Mesenchymal stem cell (in vitro differentiated cells and primary cell): Measurements from ENCODE around the gene LRRC72.
"Not testable (repeated sequence)": the region's sequence is repeated elsewhere in the genome, so short reads cannot be mapped to it uniquely, and the experiment has no call there.

Experiments
- DNase-seq: peaks from one replicate; pipeline ENCODE4 v3.0.0-alpha.2; 2013
- H2AFZ ChIP-seq: one replicate; pipeline ENCODE4 v1.6.1; 2013; ENCODE audit warnings: low read depth, mild to moderate bottlenecking, control low read depth, inconsistent platforms, low read length, moderate library complexity
- H2AK5ac ChIP-seq: 2 replicates; pipeline ENCODE4 v1.6.1; 2013; ENCODE audit warnings: low read length, moderate library complexity, mild to moderate bottlenecking, inconsistent platforms; ENCODE audit not compliant: severe bottlenecking
- H2BK120ac ChIP-seq: one replicate; pipeline ENCODE4 v1.6.1; 2013; ENCODE audit warnings: low read depth, mild to moderate bottlenecking, inconsistent platforms, low read length, moderate library complexity
- H2BK12ac ChIP-seq, 2 experiments: one replicate each; pipeline ENCODE4 v1.6.1; 2013; ENCODE audit warnings: inconsistent platforms in 2 of 2, low read length in 2 of 2, mild to moderate bottlenecking in 2 of 2, moderate library complexity in 2 of 2, control low read depth in 1 of 2
- H2BK15ac ChIP-seq: one replicate; pipeline ENCODE4 v1.6.1; 2013; ENCODE audit warnings: mild to moderate bottlenecking, low read depth, inconsistent platforms; ENCODE audit not compliant: poor library complexity, severe bottlenecking
- H2BK5ac ChIP-seq: 2 replicates; pipeline ENCODE4 v1.6.1; 2013; ENCODE audit warnings: low read depth, mild to moderate bottlenecking, low read length, control low read depth, inconsistent platforms; ENCODE audit not compliant: poor library complexity, severe bottlenecking
- H3K14ac ChIP-seq, 2 experiments: one replicate each; pipeline ENCODE4 v1.6.1; 2013; ENCODE audit warnings: inconsistent platforms in 2 of 2, low read length in 2 of 2, control low read depth in 1 of 2, mild to moderate bottlenecking in 1 of 2, moderate library complexity in 1 of 2
- H3K18ac ChIP-seq, 2 experiments: one replicate each; pipeline ENCODE4 v1.6.1; 2013; ENCODE audit warnings: inconsistent platforms in 2 of 2, low read length in 2 of 2, control low read depth in 1 of 2, low read depth in 1 of 2, mild to moderate bottlenecking in 1 of 2
- H3K23ac ChIP-seq, 2 experiments: one replicate each; pipeline ENCODE4 v1.6.1; 2013; ENCODE audit warnings: inconsistent platforms in 2 of 2, low read length in 2 of 2, mild to moderate bottlenecking in 2 of 2, moderate library complexity in 2 of 2, control low read depth in 1 of 2
- H3K27ac ChIP-seq: 2 replicates; pipeline ENCODE4 v1.5.1; 2013; ENCODE audit warnings: mild to moderate bottlenecking, moderate library complexity, low read length, control low read depth, inconsistent platforms; ENCODE audit not compliant: poor library complexity, severe bottlenecking
- H3K27me3 ChIP-seq, 2 experiments: 2 replicates each; pipeline versions ENCODE4 v1.6.1 to v1.7.0; 2013; ENCODE audit warnings: low read length in 2 of 2, mild to moderate bottlenecking in 2 of 2, moderate library complexity in 2 of 2, control low read depth in 1 of 2, inconsistent platforms in 1 of 2; ENCODE audit not compliant: control insufficient read depth in 1 of 2, insufficient read depth in 1 of 2
- H3K36me3 ChIP-seq, 2 experiments: 2 replicates each; pipeline versions ENCODE4 v1.6.1 to v1.7.0; 2013; ENCODE audit warnings: low read length in 2 of 2, control low read depth in 1 of 2, inconsistent platforms in 1 of 2, low read depth in 1 of 2, mild to moderate bottlenecking in 1 of 2; ENCODE audit not compliant: insufficient read depth in 2 of 2, control insufficient read depth in 1 of 2
- H3K4ac ChIP-seq, 2 experiments: one replicate each; pipeline ENCODE4 v1.6.1; 2013; ENCODE audit warnings: inconsistent platforms in 2 of 2, low read length in 2 of 2, mild to moderate bottlenecking in 2 of 2, moderate library complexity in 2 of 2, control low read depth in 1 of 2, low read depth in 1 of 2
- H3K4me1 ChIP-seq: 2 replicates; pipeline ENCODE4 v1.6.1; 2013; ENCODE audit warnings: low read depth, low read length, control low read depth; ENCODE audit not compliant: control insufficient read depth, insufficient read depth
- H3K4me2 ChIP-seq: 2 replicates; pipeline ENCODE4 v1.6.1; 2013; ENCODE audit warnings: low read length, mild to moderate bottlenecking, inconsistent platforms; ENCODE audit not compliant: poor library complexity, severe bottlenecking
- H3K4me3 ChIP-seq, 2 experiments: 2 replicates each; pipeline versions ENCODE4 v1.5.1 to v1.7.0; 2013; ENCODE audit warnings: low read length in 2 of 2, mild to moderate bottlenecking in 2 of 2, control low read depth in 1 of 2, low read depth in 1 of 2; ENCODE audit not compliant: insufficient read depth in 1 of 2
- H3K79me1 ChIP-seq: replicated peaks from 2 replicates; pipeline ENCODE4 v1.6.1; 2013; ENCODE audit warnings: mild to moderate bottlenecking, control low read depth, low read length, inconsistent platforms; ENCODE audit not compliant: poor library complexity, severe bottlenecking
- H3K9ac ChIP-seq: 2 replicates; pipeline ENCODE4 v1.7.0; 2013; ENCODE audit warnings: mild to moderate bottlenecking, low read length, moderate library complexity
- H3K9me3 ChIP-seq: 2 replicates; pipeline ENCODE4 v1.7.0; 2013; ENCODE audit warnings: mild to moderate bottlenecking, low read length; ENCODE audit not compliant: control insufficient read depth
- H4K8ac ChIP-seq: one replicate; pipeline ENCODE4 v1.6.1; 2013; ENCODE audit warnings: inconsistent platforms, mild to moderate bottlenecking, low read length, moderate library complexity
- H4K91ac ChIP-seq: one replicate; pipeline ENCODE4 v1.6.1; 2013; ENCODE audit warnings: mild to moderate bottlenecking, low read length, inconsistent platforms
- WGBS: methylation state at CpG from one replicate; pipeline ENCODE4 v1.1.7; 2013; ENCODE audit warnings: mixed read lengths; 5-methylcytosine and 5-hydroxymethylcytosine counted together

The LRRC72 gene

DNA sequence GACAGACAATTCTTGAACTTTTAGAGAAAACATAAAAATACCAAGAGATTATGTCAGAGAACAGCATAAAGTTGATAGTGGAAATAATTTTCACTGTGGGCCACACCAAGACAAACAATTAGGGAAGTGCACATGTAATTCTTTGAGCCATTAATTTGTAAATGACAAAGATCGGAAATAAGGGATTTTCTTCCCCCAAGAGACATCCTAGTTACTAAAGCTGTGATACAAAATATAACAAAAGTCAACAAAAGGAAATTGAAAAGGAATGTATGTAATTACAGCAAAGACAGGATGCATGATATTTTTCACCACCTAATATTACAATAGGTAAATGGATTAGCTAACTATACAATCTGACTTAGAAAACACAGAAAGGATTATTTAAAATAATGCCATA is 12.4 kb upstream of the LRRC72 start:
- H3K18ac ChIP-seq, result no peak overlapping the region
- H2AFZ ChIP-seq, result no peak overlapping the region
- H3K27ac ChIP-seq, result no peak overlapping the region
- H3K36me3 ChIP-seq, result no peaks in the 10 kb centered on the region
- no peak overlapping the region for H2BK120ac ChIP-seq
- no peak overlapping the region for H3K4me3 ChIP-seq
- H3K79me1 ChIP-seq, result no peaks in the 10 kb centered on the region
- no peak overlapping the region for H3K23ac ChIP-seq
- no CpG with 5 or more reads among the region's 1 CpG for WGBS
- H4K8ac ChIP-seq, result no peak overlapping the region
- no peak overlapping the region for H2BK15ac ChIP-seq
- H2BK5ac ChIP-seq, result no peak overlapping the region
- H4K91ac ChIP-seq, result no peak overlapping the region
- no peaks in the 10 kb centered on the region for H3K4me1 ChIP-seq
- no peaks in the 10 kb centered on the region for H3K27me3 ChIP-seq
- no peak overlapping the region for H3K4ac ChIP-seq
- H3K14ac ChIP-seq, result no peak overlapping the region
- no peak overlapping the region for H2AK5ac ChIP-seq
- H2BK12ac ChIP-seq, result no peak overlapping the region
- no peak for DNase-seq
- H3K4me2 ChIP-seq, result no peak overlapping the region
- H3K9ac ChIP-seq, result no peak overlapping the region
- H3K9me3 ChIP-seq, result peaks cover 4% of the 10 kb centered on the region

DNA sequence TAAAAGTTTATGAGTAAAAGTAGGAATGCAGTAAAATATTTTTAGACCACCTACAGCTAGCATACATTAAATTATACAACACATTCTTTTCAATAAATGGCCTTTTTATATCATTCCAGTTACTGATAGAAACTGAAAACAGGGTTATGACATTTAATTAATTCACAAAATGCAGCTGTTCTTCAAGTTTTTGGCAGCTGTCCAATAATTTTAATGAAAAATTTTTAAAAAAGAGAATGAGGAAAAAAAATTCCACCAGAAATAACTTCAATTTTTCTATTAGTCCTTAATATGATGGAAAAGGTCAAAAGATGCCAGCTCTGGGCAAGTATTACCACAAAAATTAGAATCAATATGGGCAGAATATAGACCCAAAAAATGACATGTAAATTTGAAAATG is 11.9 kb upstream of the LRRC72 start:
- H3K9ac ChIP-seq, result no peak overlapping the region
- peaks cover 4% of the 10 kb centered on the region for H3K9me3 ChIP-seq
- H3K4ac ChIP-seq, result no peak overlapping the region
- H3K4me3 ChIP-seq, result no peak overlapping the region
- no peak overlapping the region for H2AFZ ChIP-seq
- H3K14ac ChIP-seq, result no peak overlapping the region
- no peak overlapping the region for H3K27ac ChIP-seq
- no peak overlapping the region for H2BK15ac ChIP-seq
- H3K36me3 ChIP-seq, result no peaks in the 10 kb centered on the region
- H2BK120ac ChIP-seq, result no peak overlapping the region
- H3K4me2 ChIP-seq, result no peak overlapping the region
- no peak overlapping the region for H2AK5ac ChIP-seq
- H4K8ac ChIP-seq, result no peak overlapping the region
- no peak overlapping the region for H4K91ac ChIP-seq
- H2BK5ac ChIP-seq, result no peak overlapping the region
- H3K79me1 ChIP-seq, result no peaks in the 10 kb centered on the region
- no peak overlapping the region for H3K18ac ChIP-seq
- H3K23ac ChIP-seq, result no peak overlapping the region
- no peak overlapping the region for H2BK12ac ChIP-seq
- no peaks in the 10 kb centered on the region for H3K27me3 ChIP-seq
- no peaks in the 10 kb centered on the region for H3K4me1 ChIP-seq
- DNase-seq, result no peak

DNA sequence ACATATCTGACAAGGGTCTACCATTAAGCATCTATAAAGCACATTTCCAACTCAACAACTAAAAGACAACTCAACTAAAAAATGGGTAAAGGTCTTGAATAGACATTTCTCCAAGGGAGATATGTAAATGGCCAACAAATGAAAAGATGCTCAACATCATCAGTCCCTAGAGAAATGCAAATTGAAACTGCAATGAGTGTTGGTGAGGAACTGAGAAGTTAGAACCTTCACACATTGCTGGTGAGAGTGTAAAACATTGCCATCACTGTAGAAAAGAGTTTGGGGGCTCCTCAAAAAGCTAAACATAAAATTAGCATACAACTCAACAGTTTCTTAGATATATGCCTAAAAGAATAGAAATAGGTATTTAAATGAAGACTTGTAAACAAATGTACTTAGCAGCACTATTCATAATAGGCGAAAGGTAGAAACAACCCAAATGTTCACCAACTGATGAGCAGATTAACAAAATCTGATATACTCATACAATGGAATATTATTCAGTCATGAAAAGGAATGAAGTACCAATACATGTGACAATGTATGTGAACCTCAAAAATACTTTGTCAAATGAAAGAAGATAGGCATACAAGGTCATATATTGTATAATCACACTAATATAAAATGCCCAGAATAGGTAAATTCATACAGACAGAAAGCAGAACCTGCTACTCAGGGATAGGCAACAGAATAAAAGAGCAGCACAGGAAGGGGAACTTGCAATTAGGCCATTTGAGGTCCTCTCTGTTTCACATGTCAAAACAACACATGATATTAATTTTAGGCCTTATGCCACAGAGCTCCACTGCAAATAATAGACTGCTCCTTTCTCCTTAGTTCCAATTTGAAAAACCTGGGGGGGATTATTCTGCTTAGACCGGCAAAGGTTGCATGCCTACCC is 10.6 kb upstream of the LRRC72 start:
- H3K4me1 ChIP-seq, result no peaks in the 10 kb centered on the region
- no peak overlapping the region for H3K23ac ChIP-seq
- H3K36me3 ChIP-seq, result no peaks in the 10 kb centered on the region
- H4K8ac ChIP-seq, result no peak overlapping the region
- no peak overlapping the region for H2AFZ ChIP-seq
- H3K27ac ChIP-seq, result no peak overlapping the region
- no peak overlapping the region for H3K4me3 ChIP-seq
- 84% methylated on average over 2 of the region's 2 CpGs for WGBS
- H2BK120ac ChIP-seq, result no peak overlapping the region
- no peak for DNase-seq
- no peak overlapping the region for H3K4ac ChIP-seq
- H2BK12ac ChIP-seq, result no peak overlapping the region
- H3K79me1 ChIP-seq, result no peaks in the 10 kb centered on the region
- H3K9me3 ChIP-seq, result peaks cover 4% of the 10 kb centered on the region
- no peak overlapping the region for H4K91ac ChIP-seq
- no peak overlapping the region for H2BK5ac ChIP-seq
- H3K9ac ChIP-seq, result no peak overlapping the region
- H3K4me2 ChIP-seq, result no peak overlapping the region
- H3K27me3 ChIP-seq, result no peaks in the 10 kb centered on the region
- H3K14ac ChIP-seq, result no peak overlapping the region
- no peak overlapping the region for H2AK5ac ChIP-seq
- no peak overlapping the region for H3K18ac ChIP-seq
- no peak overlapping the region for H2BK15ac ChIP-seq

DNA sequence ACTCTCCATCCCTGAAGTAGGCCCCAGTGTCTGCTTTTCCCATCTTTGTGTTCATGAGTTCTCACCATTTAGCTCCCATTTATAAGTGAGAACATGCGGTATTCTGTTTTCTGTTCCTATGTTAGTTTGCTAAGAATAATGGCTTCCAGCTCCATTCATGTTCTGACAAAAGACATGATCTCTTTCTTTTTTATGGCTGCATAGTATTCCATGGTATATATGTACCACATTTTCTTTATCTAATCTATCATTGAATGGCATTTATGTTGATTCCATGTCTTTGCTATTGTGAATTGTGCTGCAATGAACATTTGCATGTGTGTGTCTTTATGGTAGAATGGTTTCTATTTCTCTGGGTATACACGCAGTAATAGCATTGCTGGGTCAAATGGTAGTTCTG is 6.6 kb upstream of the LRRC72 start:
- not testable (repeated sequence) for H3K23ac ChIP-seq, H3K4me3 ChIP-seq, H2BK12ac ChIP-seq, H3K4me1 ChIP-seq, H3K36me3 ChIP-seq, H2AK5ac ChIP-seq, H2BK120ac ChIP-seq, H3K27ac ChIP-seq, H3K9me3 ChIP-seq, H3K79me1 ChIP-seq, H3K4me2 ChIP-seq, H4K91ac ChIP-seq, DNase-seq, H3K27me3 ChIP-seq, H2AFZ ChIP-seq, H2BK15ac ChIP-seq, H4K8ac ChIP-seq, H3K9ac ChIP-seq, H3K14ac ChIP-seq, H3K18ac ChIP-seq, H2BK5ac ChIP-seq, H3K4ac ChIP-seq
- 100% methylated on average over 1 of the region's 2 CpGs for WGBS
